Measurements from ENCODE around the gene CNTNAP2.

The CNTNAP2 gene

DNA sequence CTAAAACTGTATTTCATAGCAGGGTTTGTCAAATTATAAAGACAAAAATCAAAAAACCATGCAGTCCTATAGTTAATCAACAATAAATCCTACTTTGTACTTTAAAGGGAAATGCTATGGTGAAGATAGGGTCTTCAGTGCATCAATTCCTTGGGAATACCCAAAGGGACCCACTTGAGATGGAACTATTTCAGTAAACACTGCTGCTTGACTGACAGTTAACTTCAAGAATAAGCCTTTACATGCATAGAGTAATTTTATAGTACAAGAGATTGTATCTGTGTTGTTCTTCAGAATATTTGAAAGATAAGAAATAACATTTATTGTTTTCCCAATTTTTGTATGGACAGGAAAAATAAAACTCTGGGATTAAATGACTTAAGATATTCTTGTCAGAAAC lies 1179.6 kb downstream of the CNTNAP2 start:
- no peak for DNase-seq

DNA sequence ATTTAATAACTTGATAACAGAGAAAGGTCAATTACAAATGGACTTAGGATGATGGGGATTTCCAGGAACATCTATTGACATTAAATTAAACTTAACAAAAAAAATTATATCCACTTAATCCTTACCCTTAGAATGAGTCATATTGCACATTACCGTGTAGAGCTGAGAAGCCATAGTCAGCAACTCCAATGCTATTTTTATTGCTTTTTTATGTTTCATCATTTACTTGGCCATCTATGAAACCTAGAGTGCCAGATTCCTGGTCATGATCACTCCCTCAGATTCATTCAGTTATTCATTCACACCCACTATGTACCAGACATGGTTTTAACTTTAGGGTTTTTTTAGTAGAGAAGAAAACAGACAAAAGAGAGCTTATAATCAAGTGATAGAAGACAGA lies 1180.4 kb downstream of the CNTNAP2 start:
- DNase-seq, result no peak

DNA sequence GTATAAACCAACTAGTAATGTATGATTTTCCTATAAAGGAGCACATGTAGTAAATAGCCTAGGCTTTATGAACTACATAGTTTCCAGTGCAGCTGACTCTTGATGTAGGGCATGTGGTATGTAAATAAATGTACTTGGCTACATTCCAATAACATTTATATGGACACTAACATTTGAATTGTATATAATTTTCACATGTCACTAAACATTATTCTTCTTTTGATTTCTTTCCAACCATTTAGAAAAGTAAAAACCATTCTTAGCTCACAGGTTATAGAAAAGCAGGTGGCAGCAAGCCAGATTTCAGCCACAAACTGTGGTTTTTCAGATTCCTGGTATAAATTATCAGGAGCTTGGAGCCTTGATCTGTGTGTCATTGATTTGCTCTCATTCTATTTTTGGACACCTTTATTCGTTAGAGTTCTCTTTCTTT lies 1182.0 kb downstream of the CNTNAP2 start:
- DNase-seq, result no peak

DNA sequence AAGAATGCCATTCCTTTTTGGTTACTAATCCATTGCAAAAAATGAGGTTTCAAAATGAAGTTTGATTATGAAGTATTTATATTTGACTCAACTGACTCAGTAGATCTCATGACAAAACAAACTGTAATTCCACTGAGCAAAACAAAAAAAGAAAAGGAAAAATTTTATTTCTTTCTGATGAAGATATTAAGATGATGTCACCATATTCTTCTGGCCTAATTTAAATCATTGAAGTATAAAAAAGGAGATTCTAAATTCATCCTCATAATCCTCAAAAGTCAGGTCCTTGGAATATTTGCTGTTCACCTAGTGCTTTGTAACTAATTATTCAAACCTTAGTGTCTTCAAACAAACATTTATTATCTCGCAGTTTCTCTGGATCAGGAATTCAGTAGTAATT lies 1183.7 kb downstream of the CNTNAP2 start:
- no peak for DNase-seq

DNA sequence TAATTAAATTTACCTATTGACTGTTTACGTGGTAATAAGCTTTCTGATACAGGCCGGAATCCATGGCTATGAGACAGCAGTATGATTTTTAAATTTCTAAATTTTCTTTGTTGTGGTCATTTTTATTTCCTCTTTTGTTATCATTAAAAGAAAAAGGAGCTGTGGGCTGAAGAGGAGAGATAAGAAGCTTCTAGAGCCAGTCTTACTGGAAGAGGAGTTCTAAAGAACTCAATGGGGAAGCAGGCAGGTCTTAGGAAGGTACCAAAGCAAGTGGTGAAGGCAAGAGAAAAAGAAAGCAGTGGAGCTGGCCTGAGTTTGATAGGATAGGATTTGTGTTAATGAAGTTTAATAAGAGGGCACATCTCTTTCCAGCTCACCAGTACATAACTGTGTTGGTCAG lies 1187.8 kb downstream of the CNTNAP2 start:
- no peak for DNase-seq

DNA sequence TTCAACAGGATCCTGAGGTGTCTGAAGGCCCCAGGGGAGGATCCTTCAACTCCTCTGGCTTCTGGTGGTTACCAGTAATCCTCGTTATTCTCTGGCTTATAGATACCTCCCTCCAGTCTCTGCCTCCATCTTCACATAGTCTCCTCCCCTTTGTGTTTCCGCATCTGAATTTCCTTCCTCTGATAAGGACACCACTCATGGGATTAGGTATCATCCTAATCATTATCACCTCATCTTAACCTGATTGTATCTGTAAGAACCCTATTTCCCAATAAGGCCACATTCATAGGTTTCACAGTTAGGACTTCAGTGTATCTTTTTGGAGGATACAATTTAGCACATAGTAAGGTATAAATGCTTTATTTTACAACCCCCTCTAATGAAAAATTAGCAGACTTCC lies 1189.2 kb downstream of the CNTNAP2 start:
- DNase-seq, result no peak

DNA sequence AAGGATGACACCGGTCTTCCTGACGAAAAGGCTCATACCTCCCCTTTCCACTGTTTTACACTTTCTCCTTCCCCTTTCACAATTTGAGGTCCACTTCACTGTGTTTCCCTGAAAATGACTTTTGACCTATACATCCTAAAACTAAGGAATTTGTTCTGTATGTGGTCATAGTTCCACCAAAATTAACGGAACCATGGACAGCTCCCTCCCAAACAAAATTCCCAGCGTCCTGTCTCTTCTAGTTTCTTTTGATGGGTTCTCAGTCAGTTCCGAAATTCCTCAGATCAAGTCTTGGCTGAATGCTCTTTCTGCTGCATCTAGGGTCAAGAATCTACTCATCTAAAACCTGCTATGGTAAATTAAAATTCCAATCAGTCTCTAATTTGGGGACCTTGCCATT lies 1191.9 kb downstream of the CNTNAP2 start:
- DNase-seq, result no peak

DNA sequence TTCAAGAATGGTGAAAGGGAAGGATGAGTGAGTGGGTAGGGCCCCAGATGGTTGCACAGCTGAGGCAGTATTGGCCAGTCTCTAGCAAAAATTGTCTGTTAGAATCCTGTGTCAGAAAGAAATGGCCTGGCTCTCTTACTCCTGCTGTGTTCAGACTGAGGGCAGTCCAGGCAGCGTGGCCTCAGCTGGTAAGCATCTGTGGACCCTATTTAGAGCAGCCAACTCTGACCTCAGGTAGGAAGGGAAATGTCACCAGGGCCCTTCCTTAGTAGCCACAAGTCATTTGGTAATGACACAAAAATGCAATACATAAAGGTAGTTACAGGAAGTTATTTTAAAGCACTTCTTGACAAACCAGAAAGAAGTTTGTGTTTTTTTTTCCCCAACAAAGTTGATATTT lies 1194.7 kb downstream of the CNTNAP2 start:
- DNase-seq, result no peak

DNA sequence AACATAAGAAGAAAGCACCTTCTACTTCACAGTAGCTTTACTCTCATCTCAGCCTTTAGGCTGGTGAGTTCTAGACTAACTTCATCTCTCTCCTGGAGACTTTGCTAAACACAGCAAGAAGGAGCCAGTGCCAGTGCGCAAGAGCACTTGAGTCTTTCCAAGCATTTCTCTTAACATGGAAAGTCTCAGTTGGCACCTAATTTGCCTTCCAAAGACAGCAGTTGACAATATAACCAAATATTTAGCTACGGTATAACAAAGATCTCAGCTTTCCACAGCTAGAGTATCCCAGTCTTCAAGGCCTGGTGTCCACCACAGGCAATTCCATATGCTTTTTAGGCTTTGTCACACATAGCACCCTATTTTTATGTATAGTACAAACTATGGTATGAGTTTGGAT lies 1204.9 kb downstream of the CNTNAP2 start:
- no peak for DNase-seq

DNA sequence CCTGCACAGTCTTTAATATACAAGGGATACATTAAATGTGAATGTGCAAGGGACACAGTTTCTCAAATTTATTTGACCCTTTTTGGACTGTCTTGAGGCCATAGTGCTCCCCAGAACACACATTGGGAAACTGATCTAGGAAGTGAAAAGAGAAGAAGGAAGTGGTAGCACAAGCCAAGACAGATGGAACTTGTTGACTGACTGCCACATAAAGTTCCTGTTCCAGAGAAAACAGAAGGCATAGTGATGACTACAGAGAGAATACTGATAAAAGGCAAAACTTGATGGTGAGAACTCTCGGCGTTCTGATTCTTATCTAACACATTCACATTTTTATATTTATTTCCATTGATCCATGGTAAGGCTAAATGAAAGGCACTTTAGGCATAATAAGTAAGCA lies 1216.4 kb downstream of the CNTNAP2 start:
- DNase-seq, result no peak

DNA sequence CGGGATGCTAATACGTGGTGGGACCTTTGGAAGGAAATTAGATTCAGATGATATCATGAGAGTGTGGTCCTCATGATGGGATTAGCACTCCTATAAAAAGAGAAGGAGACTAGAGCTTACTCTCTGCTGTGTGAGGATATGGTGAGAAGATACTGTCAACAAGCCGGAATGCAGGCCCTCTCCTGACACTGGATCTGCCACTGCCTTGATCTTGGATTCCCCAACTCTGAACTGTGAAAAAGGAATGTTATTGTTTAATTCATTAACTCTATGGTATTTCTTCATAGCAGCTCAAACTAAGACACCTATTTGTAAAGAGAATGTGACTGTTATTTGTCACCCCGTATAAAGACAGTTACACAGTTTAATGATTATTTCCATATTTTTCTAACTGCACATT lies 1246.5 kb downstream of the CNTNAP2 start:
- DNase-seq, result no peak

DNA sequence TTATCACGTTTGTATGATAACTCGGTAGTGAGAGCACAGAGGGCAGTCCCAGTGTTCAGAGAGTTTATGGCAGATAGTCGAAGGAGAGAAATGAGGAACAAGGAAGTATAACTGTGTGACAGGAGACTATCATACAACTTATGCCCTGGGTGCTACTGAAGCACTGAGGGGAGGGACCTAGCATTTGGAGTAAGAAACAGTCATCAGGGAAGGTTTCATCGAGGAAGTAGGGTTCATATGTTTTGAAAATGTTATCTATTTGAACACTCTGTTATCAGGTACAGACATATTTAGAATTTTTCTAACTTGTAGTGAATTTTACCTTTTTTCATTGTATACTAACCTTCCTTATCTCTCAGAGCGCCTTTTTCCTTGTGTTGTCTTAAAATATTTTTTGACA lies 1259.6 kb downstream of the CNTNAP2 start:
- no peak for DNase-seq

DNA sequence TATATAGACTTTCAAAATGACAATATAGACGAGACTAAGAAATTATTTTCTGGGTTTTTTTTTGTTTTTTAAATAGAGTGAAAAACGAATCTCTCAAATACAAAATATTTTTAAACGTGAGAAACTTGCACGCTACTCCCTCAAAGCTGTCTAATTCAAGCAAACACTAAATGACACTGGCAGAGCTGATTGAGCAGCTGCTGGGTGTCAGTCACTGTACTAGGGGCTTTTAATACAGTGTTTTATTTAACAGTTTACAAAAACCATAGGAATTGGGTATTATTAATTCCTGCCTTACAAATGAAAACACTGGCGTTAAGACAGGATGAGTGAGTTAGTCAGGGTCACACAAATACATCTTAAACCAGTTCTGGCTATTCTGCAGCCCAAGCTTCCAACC lies 1264.3 kb downstream of the CNTNAP2 start:
- DNase-seq, result no peak

DNA sequence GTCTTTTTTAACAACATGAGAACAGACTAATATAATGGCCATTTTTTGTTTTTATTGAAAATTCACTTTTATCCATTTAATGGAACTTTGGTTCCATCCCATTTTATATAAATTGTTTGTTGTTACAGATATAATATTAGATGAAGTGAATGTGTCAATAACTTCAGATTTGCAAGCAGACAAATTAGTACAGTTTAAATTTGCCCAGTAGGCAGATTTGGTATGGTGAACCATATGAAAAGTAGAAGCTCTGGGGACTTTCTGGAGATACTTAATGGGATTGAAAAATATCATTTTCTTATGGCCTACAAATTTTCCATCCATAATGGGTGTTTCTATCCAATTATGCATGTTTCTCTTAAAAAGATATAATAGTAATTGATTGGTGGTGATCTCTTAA lies 1277.7 kb downstream of the CNTNAP2 start:
- no peak for DNase-seq

DNA sequence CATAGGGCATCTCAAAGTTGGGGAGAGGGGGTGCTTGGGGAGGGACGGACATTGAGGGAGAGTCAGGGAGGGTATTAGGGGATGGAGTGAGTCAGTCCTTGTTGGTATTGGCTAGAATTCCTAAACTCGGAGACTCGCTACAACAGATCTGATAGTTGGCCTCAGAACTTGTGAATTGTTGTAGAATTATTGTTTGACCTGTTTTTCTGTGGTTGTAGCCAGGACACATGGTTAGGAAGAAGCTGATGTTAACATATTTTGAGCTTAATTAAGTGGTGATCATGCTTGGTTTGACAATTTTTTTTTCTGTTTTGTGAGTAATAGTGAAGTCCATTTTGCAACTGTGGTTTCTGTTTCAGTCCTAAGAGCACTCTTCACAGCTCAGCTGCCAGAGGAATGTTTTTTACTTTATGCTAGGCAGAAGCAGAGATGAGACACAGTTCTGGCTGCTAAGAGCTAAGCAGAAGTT lies 1283.7 kb downstream of the CNTNAP2 start:
- no peak for DNase-seq

DNA sequence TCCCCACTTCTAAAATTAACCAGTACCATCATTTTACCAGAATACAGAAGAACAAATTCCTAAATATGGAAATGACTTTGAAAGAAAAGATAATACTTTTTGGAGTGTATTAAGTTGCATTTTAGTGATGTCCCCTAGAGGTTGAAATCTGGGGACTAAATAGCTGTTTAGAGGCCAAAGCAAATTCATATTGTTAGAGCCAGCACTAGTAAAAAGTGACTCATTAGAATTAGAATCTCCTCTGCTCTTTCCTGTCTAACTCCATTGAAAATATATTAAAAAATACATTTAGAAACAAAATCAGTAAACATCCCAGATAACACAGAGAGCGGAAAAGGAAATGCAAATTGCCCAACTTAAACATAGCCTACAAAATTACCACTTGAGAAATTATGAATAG lies 1284.3 kb downstream of the CNTNAP2 start:
- no peak for DNase-seq

DNA sequence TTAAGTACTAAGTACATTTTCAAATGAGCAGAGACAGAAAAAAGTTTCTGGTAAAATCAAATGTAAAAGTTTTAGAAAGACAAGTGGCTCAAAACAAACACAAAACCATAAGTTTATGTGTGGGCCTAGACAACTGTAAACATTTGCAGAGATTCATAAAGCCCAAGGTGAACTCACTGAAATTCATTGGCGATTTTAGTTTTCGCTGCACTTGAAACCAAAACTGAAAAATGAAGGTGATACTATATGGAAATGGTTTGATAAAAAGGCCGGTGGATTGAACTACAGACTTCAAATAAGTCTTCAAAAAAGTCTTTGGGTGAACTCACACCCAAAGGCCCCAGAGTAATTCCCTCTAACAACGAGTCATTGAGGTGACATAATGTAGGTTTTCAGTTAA lies 1289.0 kb downstream of the CNTNAP2 start:
- DNase-seq, result no peak

DNA sequence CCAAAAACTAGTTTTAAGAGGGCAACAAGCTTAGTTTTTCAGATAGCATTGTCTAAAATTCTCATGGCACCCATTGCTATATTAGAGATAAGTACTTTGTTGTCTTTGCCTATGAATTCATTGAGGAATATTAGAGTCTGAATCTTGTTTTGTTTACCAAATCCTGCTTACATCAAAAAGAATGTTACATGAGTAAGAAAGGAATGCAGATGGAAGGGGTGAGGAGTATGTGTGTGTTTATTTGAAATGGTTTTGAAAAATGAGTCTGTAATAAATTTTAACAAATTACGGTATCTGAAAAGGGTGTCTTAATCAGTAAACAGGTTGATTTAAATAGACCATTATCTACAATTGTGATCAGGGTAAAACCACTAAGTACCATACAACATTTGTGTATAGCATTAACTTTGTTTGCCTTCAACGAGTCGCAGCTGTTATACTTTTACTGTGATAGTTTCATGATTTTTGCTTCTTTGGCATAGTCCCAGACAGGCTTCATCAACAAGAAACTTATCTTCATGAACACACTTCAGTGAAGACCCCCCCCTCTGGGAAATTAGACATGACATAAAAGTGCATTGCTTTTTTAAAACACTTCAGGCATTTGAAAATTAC lies 1290.0 kb downstream of the CNTNAP2 start:
- no peak for DNase-seq

DNA sequence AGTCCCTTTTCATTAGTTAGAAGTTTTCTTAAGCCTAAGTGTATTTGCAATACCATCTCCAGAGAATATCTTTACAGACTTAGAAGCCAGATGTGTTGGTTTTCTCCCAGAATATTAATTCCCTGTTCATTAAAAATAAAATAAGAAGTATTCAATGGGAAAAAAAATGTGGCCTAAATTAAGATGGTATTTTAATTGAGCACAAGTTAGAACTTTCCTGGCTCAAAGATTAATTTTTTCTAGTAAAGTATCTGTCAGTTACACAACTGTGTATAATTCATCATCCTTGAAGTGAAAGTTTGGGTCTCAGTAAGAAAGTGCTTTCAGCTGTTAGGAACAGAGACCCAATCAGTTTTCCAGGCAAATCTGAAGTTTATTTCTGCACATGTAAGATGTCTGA lies 1294.5 kb downstream of the CNTNAP2 start:
- no peak for DNase-seq

DNA sequence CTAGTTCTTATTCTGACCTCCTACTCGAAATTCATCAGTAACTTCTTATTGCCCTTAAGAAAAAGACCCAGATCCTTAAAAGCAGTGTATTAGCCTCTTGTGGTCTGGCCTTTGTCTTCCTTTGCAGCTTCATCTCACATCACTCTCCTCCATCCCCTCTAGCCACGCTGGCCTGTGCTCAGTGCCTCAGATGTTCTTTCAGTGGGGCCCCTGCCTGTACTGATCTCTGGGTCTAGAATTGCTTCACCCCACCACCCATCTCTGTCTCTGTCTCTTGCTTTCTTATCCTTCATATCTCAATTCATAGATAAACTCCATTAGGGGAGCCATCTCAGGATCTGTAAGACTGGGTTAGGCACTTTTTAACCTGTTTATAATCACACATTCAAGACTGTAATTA lies 1295.5 kb downstream of the CNTNAP2 start:
- DNase-seq, result no peak

DNA sequence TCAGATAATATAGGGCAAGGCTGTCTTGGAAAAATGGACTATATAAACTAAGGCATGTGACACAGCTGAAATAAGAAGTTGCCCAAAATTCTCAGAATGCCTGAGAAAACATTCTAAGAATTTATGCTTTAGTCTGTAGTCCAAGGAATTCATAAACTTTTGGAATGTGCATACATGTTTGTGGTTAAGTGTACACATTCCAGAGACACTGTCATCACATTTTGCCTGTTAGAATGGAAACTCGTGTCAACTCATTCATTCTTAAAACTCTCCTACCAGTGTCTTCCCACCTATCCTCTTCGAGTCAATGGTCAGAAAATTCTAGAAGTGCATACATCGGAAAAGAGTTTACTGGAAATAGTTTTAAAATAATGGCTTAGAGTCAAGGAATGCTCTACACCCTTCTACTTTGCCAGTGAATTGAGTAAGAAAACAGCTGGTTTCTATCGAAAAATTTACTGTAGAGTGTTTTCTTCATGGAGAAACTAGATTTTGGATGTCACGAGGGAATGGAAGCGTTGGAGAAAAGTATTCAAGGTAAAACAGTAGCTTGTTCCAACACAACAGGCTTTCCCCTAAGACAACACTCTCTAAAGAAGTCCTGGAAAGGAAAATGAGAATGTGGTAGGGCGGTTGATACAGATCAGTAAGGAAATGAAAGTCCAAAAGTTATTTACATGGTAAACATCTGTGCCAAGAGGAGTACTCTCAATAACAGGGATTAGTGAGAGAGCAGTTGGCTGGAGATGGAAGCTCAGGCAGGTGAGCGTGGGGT lies 1296.4 kb downstream of the CNTNAP2 start:
- DNase-seq, result no peak

DNA sequence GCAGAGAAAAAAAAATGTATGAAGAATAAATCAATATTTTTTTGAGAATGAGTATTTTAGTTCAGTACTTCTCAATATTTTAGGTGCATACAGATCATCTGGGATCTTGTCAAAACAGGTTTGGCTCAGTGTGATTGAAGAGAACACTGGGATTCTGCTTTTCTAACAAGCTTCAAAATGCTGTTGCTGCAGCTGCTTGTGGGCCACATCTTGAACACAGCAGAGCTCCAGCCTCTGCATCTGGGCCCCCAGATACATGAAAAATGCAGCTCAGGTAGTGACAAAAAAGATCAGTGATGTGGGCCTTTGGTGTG lies 1296.9 kb downstream of the CNTNAP2 start:
- no peak for DNase-seq

DNA sequence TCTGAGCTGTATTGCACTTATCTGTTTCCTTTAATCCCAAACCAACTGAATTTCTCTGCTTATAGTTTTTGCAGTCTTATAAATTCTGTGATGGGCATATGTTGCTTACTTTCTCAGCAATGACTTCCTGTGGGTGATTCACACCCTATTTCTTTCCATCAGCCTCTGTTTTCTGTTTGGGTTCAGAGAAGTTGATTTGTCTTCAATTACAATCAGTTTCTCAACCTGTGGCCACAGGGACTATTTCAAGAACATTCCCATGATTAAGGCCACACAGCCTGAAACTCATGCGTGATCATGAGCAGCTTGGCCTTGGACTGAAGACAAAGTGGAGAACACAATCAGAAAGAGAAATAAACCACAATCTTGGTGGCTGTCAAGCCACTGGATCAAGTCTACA lies 1299.4 kb downstream of the CNTNAP2 start:
- DNase-seq, result no peak

DNA sequence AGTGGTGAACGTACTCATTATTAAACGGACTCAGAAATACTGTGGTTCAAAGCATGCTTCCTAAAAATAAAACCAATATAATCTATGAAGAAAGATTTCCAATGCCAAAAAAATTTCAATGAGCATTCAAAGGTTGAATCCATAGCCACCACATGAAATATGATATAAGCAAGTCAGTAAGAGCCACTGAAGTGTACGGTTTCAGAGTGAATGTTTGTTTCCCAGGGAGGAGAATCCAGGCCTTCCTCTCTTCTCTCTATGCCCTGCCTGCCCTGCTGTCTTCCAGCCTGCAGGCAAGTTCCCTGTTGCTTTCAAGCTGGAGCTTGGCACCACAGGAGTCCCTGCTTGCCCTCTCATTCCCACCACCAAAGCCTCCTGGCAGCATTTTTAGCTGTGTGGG lies 1302.4 kb downstream of the CNTNAP2 start:
- no peak for DNase-seq

DNA sequence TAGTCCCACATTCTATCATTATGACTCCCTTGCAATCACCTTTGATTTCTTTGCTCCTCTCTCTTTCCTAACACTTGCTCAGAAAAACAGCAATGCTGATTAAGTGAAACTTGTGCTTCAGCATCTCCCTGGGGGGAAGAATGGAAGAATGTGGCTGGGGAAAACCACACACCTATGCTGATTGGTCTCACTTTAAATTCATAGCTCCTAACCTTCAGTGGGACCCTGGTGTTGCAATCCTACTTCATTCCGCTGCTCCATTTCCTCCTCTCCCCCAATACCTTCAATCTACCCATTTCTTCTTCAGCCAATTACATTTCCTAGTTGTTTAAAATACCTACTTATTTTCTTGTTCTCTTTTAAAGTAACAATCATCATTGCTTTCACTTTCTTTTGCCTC lies 1307.3 kb downstream of the CNTNAP2 start:
- no peak for DNase-seq
